HG03469 (cell line): Measurements from ENCODE around the gene MAST3.
"Not testable (repeated sequence)": the region's sequence is repeated elsewhere in the genome, so short reads cannot be mapped to it uniquely, and the experiment has no call there.

Source experiments
- ATAC-seq: cut with Tn5 transposase; IDR thresholded peaks from one replicate; pipeline ENCODE4 v1.9.1; 2021; ENCODE audit warnings: mild to moderate bottlenecking, moderate library complexity, moderate number of reproducible peaks; ENCODE audit not compliant: unreplicated experiment

The MAST3 gene

DNA sequence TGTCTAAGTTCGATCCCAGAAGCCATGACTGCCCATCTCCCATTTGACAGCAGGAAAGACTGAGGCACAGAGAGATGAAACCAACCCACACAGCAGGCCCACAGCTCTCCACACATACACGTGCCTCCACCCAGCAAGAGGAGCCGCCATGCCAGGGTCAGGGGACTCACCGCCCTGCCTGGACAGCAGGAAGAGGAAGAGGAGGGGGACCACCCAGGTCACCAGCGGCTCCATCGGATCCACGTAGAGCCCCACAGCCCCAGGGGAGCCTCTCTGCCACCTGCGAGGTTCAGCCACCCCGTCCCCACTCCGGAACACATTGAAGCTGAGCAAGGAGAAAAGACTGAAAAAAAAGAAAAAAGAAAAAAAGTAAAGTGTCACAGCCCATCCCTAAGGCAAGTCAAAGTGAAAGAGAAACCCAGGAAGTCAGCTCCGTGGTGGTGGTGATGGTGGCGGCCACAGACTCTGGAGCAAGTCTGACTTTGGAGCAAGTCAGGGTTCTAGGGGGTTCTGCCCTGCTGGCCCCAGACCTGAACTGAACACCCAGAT is 10.9 kb upstream of the MAST3 start, which contains the start of gene IL12RB1:
Gene IL12RB1, minus strand, starts transcription at position 345 of the 549 bp plus-strand sequence. Its CDS starts 111 bp downstream, at position 234.
- no peak for ATAC-seq

GRCh38 chr19:18089096-18089541 is 8.5 kb upstream of the MAST3 start:
- ATAC-seq, result not testable (repeated sequence)

DNA sequence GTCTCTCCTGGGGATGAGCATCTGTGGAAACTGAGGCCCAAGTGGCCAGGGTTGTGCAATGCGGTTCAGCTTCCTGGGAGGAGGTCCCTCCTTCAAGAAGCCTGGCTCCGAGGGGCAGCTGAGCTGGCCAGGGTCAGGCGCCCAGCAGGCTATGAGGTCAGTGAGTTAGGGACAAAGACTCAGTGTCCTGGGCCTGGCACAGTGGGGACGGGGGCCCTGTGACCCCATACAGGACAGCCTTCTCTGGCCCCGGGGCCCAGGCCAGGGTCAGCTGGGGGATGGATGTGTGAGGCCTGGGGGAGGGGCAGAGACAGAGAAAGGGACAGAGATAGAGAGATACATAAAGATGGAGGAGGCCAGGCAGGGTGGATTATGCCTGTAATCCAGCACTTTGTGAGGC is 7.9 kb upstream of the MAST3 start:
- no peak for ATAC-seq

GRCh38 chr19:18090545-18091216 is 6.9 kb upstream of the MAST3 start:
- no peak for ATAC-seq

- ATAC-seq, result no peak
Measured at GRCh38 chr19:18091217-18091608, 6.4 kb upstream of the MAST3 start.

DNA sequence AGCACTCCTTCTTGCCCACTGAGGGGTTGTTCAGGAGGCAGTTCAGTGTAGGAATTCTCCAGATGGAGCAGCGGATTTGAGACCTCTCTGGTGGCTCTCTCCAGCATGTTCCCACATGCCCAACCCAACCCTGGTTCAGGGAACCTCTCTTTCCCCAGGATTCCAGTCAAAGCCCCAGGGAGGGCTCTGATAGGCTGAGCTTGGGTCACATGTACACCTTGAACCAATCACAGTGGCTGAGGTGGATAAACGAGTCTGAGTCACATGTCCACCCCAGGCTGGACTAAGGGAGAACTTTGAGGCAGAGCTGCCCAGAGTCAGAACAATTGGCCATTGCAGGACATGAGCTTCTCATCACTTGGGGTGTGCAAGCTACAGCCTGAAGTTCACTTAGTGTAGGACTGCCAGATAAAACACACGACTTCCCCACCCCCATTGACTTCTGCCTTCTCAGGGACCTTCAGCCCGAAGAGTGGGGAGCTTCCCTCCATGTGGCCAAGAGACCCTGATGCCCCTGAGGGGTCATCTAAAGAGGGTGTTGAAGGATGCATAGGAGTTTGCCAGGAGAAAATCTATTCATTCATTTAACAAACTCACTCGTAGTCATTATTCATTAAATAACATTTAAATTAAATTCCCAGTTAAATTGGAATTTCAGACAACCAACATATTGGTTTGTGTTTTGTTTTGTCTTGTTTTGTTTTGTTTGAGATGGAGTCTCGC is 4.0 kb upstream of the MAST3 start:
- no peak for ATAC-seq

- no peak for ATAC-seq
Measured at GRCh38 chr19:18096258-18096657, 1.3 kb upstream of the MAST3 start.

DNA sequence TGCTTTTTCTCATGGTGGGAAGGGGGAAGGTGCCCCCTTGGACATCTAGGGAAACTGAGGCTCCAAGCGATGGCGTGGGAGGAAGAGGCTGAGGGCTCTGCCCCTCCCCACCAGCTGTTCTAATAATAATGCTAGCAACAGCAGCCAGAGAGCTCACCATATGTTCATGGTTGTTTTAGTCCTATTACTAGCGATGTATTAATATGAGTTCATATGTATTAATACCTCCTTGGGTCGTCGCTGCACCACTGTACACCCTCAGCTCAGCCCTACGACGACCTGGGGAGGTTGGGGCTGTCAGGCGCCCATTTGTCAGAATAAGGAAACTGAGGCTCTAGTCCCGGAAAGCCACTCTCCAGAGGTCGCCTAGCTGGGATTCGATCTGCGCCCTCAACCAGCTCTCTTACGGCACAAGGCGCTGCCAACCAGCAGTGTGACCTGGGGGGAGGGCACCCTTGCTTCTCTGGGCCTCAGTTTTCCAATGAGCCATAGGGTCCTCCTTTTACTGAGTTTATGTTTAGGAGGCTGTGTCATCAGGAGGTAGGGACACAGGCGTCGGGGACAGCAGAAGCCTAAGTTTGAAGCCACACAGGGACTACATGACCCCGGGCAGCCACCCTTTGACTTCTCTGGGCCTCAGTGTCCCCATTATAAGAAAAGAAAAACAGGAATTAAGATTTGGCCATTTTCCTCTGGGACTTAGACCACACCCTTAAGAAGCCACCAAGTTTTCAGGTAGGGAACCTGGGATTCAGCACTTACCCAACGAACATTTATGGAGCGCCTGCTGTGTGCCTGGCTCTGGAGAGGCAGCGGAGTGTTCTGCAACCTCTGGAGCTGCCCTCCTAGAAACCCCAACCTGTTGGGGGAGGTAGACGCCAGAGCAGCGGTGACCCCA is 664 bp downstream of the MAST3 start:
- no peak for ATAC-seq

DNA sequence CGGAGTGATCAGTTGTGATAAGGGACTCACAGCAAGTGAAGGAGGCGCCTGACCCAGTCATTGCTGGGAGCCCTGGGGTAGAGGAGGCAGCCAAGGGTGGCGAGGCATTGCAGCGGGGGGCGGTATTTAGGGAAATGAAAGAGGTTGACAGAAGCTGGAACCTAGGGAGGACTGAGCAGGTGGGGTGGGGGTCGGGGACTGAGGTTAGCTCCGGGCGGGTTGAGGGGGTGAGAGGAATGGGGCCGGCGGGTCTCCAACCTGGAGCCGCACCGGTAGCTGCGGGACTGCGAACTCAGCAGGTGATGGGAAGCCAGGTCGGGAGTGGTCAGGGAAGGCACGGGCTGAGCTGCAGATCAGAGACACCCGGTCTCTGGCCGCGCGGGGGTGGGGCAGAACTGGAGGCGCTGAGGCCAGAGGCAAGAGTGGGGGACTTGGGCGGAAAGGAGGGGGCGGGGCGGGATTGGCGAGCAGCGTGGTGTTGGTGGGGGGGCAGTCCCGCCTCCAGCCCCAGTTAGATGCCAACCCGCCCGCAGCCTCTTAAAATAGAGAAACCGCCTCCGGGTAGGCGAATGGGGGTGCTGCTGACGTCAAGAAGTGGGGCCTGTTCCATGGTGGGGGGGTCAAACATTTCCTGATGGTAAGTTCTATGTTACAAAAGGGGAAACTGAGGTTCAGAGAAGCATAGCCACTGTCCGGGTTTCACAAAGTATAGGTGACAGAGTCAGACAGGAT is 1.5 kb downstream of the MAST3 start:
- no peak for ATAC-seq

DNA sequence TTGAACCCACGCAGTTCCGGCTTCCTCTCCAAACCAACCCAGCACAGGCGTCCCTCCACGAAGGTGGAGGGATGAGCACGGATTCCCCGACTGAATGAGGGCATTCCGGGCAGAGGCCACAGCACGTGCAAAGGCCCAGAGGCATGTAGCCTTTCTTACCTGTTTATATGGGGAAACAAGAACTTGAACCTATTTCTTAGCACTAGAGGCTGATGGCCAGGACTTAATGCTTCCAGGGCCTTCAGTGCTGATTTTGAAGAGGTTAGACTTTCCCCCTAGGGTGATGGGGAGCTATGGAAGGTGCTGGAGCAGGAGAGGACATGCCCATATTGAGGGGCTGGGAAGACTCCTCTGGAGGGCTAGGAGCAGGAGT is 2.0 kb downstream of the MAST3 start:
- no peak for ATAC-seq

DNA sequence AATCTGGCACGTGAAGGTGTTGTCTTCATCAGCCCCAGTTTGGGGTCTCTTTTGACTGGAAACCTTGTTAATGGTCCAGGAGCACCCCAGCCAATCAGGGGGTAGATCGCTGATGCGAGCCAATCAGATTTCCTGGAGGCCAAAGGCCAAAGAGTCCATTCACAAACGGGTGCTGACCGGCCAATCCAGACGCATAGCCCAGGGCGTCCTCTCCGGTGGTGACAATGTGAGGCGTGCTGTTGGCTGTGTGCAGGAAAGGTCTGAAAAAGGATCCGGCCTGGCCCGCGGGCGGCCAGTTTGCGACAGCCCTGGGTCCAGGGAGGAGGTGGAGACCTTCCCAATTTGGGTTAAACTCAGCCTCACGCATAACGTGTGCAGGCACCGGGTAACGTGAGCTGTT is 3.1 kb downstream of the MAST3 start:
- ATAC-seq, result no peak

DNA sequence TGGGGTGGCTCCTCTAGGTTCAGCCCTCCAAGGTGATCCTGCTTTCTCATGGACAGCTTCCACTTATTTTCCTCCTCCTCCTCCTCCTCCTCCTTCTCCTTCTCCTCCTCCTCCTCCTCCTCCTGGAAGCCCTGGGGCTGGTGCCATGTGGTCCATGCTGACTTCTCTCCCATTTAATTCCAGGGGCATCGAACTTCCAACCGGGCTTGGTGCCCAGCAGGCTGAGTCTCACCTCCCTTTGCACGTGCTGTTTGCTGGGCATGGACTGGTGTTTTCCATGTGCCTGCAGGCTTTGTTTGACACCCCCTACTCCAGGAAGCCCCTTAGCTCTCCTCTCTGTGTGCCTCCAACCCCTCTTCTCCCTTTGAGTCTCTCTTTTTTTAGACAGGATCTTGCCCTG is 3.7 kb downstream of the MAST3 start:
- ATAC-seq, result no peak

DNA sequence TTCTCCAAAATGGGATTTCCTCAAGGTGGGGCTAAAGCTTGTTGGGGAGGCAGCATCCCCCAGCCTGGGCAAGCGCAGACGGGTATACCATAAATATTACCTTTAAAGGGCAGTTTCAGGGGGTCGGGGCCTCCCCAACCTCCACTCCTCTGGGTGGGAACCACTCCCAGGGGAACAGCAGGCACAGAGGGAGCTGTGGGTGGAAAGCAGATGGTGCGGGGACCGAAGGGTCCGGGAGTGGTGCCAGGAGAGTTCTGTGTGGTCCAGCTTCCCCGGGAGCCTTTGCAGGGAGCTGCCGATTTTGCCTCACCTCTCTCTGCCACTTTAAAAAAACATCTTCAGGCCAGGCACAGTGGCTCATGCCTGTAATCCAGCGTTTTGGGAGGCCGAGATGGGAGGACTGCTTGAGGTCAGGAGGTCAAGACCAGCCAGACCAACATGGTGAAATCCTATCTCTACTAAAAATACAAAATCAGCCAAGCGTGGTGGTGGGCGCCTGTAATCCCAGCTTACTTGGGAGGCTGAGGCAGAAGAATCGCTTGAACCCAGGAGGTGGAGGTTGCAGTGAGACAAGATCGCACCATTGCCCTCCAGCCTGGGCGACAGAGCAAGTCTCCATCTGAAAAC is 5.5 kb downstream of the MAST3 start:
- no peak for ATAC-seq

DNA sequence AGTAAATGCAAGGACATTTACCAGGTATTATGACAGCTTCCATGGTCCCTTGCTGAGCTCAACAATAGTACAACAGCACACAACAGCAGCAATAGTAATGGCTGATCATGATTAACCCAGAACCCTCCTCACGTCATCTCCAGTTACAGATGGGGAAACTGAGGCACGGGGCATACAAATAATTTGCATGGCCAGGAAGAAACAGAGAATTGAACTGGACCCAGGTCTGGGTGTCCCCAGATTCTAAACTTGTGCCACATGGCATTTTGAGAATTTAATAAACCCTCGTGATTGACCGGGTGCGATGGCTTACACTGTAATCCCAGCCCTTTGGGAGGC is 7.2 kb downstream of the MAST3 start:
- no peak for ATAC-seq

GRCh38 chr19:18105259-18105658 is 7.7 kb downstream of the MAST3 start:
- not testable (repeated sequence) for ATAC-seq

GRCh38 chr19:18107235-18107634 is 9.7 kb downstream of the MAST3 start:
- no peak for ATAC-seq

- no peak for ATAC-seq
Measured at GRCh38 chr19:18108897-18109296, 11.3 kb downstream of the MAST3 start.

DNA sequence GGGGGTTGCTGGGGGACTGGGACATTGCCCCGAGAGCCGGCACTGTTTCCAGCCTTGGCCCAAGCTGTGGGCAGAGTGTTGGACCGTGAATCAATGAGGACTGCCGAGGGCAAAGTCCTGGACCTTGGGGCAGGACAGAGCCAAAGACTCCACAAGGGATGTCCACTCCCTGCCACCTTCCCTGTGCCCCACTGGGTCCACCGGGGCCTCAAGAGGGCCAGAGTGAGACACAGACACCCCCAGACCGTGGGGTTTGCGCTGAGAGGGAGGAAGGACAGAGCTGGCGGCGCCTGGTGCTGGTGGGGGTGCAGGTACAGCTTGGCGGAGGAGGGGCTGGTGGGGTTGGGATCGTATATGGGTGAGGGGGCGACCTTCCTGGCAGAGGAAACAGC is 11.8 kb downstream of the MAST3 start:
- ATAC-seq, result no peak

DNA sequence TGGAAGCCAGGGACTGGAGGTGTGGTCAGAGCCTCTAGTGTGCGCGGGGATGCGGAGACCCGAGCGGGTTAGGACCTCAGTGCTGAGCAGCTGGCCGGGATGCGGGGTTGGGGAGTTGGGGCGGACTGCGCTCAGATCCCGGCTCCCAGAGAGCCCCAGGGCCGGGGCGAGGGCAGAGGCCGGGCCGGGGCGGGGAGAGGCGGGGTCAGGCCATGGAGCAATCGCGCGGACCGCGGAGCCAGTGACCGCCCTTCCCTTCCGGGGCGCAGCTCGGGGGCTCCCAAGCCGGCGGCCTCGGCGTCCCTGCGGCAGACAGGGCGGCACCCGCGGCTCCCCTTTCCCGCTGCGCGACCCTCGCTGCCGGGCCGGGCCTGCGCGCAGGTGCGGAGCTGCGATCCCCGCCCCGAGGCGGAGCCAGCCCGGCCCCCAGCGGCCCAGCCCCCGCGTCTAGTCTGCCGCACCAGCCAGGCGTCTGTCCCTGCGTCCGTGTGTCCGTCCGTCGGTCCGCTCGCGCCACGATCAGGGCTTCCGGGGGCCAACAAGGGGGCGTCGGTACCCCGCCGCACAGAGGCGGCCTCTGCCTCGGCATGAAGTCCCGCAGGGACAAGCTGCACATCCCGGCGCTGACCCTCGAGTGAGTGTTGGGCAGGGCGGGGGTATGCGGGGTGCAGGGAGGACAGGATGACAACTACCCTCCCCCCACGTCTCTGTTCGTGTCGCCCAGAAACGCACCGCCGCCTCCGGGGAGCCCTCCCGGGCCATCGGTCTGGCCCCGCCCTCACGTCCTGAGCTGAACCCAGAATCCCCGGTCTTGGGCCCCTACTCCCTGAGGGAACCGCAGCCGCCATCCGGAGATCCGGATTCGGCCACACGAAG is 12.4 kb downstream of the MAST3 start:
- no peak for ATAC-seq
